GM12801 (cell line): Measurements from ENCODE around the gene ADAMTSL1.

Experiments used
- TF ChIP-seq, protein P1 (sequence below): IDR thresholded peaks from one replicate; pipeline ENCODE4 v1.5.1; 2011; ENCODE audit warnings: control low read depth; ENCODE audit not compliant: insufficient read length; ENCODE audit errors: extremely low read depth

Gene ADAMTSL1

DNA sequence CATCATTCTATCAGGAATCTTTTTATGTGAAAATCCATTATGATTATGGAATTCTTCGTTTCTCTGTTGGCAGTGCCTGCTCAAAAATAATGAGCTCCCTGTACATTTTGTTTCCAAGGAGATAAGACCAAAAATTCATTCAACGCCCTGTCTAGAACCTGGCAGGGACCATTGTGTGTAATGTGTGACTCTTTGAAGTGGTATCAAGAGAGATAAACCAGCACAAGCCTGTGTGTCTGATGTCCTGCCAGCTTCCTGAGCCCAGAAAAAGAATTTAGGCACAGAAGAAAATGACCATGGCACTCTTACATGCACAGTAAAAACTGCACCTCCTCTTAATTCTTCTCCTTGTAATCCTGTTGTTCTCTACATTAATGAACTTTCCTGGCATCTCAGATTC is 381.7 kb downstream of the ADAMTSL1 start:
- TF ChIP-seq, protein P1, sequence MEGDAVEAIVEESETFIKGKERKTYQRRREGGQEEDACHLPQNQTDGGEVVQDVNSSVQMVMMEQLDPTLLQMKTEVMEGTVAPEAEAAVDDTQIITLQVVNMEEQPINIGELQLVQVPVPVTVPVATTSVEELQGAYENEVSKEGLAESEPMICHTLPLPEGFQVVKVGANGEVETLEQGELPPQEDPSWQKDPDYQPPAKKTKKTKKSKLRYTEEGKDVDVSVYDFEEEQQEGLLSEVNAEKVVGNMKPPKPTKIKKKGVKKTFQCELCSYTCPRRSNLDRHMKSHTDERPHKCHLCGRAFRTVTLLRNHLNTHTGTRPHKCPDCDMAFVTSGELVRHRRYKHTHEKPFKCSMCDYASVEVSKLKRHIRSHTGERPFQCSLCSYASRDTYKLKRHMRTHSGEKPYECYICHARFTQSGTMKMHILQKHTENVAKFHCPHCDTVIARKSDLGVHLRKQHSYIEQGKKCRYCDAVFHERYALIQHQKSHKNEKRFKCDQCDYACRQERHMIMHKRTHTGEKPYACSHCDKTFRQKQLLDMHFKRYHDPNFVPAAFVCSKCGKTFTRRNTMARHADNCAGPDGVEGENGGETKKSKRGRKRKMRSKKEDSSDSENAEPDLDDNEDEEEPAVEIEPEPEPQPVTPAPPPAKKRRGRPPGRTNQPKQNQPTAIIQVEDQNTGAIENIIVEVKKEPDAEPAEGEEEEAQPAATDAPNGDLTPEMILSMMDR = no peak

- TF ChIP-seq, protein P1 = no peak
Measured at GRCh38 chr9:18857334-18857733, 383.4 kb downstream of the ADAMTSL1 start.

DNA sequence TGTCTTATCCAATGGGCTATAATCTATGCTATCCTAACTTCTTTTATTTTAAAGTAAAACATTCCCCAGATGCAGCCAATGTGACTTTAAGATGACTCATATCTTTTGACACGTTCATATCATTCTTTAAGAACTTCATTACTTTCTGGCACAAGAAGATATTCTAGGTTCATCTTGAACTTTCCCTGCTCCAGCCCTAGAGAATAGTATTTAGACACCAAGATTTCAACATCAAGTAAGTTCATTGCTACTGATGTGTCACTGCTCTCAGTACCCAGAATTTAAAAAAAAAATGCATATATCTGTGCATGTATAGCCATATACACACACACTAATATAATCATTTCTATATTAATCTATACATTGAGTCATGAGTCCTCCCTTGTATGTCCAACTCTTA is 383.8 kb downstream of the ADAMTSL1 start:
- TF ChIP-seq, protein P1 = no peak

DNA sequence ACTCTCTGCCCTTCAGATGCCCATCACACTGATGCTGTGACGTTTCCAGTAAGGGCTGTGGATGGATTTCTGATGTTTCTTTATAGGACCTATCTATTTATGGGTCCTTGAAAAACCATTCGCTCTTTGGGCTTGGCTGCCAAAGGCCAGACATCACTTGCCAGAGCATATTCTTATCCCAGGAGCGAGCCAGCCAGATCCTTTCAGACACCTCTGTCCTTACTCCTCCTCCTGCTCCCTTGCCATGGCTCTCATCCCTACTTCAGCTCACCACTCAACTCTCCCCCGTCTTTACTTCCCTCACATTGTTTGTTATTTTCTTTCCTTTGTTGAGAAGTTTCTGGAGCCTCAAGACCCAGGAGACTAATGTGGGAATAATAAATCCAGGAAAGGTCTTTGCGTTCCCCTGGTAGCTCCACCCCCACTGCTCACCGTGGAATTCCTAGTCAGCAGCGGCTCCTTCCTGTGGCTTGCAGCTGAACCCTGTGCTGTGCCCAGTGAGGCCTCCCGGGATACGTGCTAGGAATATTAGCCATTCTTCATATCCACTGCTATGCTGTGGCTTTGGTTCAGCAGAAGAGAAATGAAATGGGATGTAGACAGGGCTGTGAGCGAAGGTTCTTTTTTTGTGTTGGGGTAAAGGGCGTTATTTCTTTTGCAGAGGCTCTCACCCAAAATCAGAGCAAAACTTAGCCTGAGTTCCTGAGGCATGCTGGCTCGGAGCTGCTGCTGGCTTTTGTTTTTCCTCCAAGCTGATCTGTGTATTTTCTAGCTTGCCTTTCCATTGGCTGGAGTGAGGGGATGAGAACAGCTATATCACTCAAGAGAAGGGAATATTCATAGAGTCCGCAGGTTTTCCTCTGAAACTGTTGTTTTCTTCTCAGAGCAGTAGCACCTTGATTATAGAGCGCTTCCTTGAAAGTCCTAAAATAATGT is 387.9 kb downstream of the ADAMTSL1 start:
- TF ChIP-seq, protein P1 = no peak

DNA sequence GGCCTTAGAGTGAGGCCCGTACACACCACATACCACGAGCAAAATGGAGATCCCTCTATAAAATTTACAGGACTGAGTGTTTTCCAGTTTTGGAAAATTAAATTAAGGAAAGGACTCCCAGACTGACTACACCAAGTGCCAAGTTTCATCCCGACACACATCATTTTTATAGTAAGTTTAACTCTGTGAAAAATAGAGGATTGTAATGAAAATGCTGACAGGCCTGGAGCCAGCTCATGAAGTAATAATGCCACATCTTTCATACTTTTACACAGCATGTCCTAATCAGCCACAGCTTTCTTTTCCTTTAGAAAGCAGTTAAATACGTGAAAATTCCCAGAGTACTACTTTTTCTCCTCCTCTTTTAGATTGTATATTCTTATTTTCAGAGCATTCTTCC is 389.8 kb downstream of the ADAMTSL1 start:
- TF ChIP-seq, protein P1 = no peak

DNA sequence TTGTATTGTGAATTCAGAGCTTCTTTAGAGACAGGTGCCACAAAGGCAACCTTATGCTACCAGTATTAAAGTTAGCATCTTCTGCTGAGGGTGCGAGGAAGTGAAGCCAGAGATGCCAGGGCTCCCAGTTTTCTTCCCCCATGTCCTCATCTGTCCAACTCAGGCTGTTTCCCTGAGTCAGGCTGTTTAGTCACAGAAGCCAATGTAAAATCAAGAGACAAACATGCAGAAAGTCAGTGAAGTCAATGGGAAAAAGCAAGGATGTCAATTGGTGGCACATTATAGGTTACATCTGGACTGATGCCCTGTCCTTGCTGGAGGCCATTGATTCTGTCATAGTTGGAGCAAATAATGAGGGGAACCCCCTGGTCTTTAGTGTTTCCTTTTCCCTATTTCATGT is 390.6 kb downstream of the ADAMTSL1 start:
- TF ChIP-seq, protein P1 = no peak

GRCh38 chr9:18865542-18865941 is 391.6 kb downstream of the ADAMTSL1 start:
- TF ChIP-seq, protein P1 = no peak
